GM10248 (cell line): ENCODE results near the gene CISTR.

Source experiments
- CTCF ChIA-PET: fragments of 300-600 bp; sonication (Branson Sonifier 250); formaldehyde crosslinking; extraction: SDS; loops from one replicate; lab custom pipeline; 2021; ENCODE audit warnings: antibody characterized with exemption; lab: Yijun Ruan, JAX
- POLR2A ChIA-PET: fragments of 350-650 bp; sonication (Branson Sonifier 250); formaldehyde crosslinking; extraction: SDS; loops from one replicate; lab custom pipeline; 2020; ENCODE audit warnings: antibody characterized with exemption; lab: Yijun Ruan, JAX
- DNase-seq: peaks from one replicate; pipeline ENCODE4 v3.0.0; 2012; ENCODE audit errors: extremely low spot score
- CTCF ChIP-seq: IDR thresholded peaks from 2 replicates; pipeline ENCODE4 v1.5.1; 2012; ENCODE audit warnings: mild to moderate bottlenecking, low read depth; ENCODE audit errors: extremely low read depth, missing control alignments, control extremely low read depth

CISTR gene

GRCh38 chr12:53737093-53737808 is 14.5 kb downstream of the CISTR start:
- no peak for DNase-seq
- CTCF ChIA-PET = interaction anchor here (1.1 to 19.1 kb wide), 6 partner anchors 6 to 113 kb away, joined by 3 to 460 read pairs (median 200); no protein-coding TSS in a partner anchor
- POLR2A ChIA-PET = no interaction called here
- no peak for TF ChIP-seq CTCF

GRCh38 chr12:53736592-53736991 is 15.2 kb downstream of the CISTR start:
- DNase-seq = no peak
- TF ChIP-seq CTCF = no peak
- CTCF ChIA-PET = interaction anchor here (1.1 to 19.1 kb wide), 7 partner anchors 7 to 113 kb away, joined by 3 to 460 read pairs (median 3); partner anchors contain the start of gene CALCOCO1
- POLR2A ChIA-PET = no interaction called here

GRCh38 chr12:53735556-53735955 is 16.2 kb downstream of the CISTR start:
- no peak for TF ChIP-seq CTCF
- CTCF ChIA-PET = interaction anchor here (1.2 to 19.1 kb wide), 6 partner anchors 8 to 44 kb away, joined by 3 to 460 read pairs (median 200); partner anchors contain the start of gene CALCOCO1
- no peak for DNase-seq
- POLR2A ChIA-PET = no interaction called here

GRCh38 chr12:53734425-53734824 is 17.4 kb downstream of the CISTR start:
- no peak for TF ChIP-seq CTCF
- no peak for DNase-seq
- ChIA-PET CTCF (interaction anchor here (1.9 to 19.1 kb wide), 5 partner anchors 9 to 58 kb away, joined by 5 to 460 read pairs (median 398); partner anchors contain the start of gene ATP5MC2), POLR2A (no interaction called here)

- no peak for TF ChIP-seq CTCF
- no peak for DNase-seq
- POLR2A ChIA-PET = no interaction called here
- CTCF ChIA-PET = interaction anchor here (1.4 to 19.1 kb wide), 7 partner anchors 9 to 190 kb away, joined by 3 to 460 read pairs (median 28); partner anchors contain the start of gene ATP5MC2
Measured at GRCh38 chr12:53733807-53734200, 18.0 kb downstream of the CISTR start.

GRCh38 chr12:53733051-53733806 is 18.6 kb downstream of the CISTR start:
- POLR2A ChIA-PET = no interaction called here
- DNase-seq = no peak
- CTCF ChIA-PET = interaction anchor here (1.4 to 19.1 kb wide), 8 partner anchors 10 to 190 kb away, joined by 3 to 460 read pairs (median 18); partner anchors contain the start of gene ATP5MC2
- TF ChIP-seq CTCF = no peak
